HCT116 (cell line): ENCODE data around the gene LUM. TPM values are rescaled to one million over a fixed set of nuclear protein-coding genes. Genes with fewer than 3 reads are reported as not detected.

Source experiments
- ATAC-seq: fragments of 200-7000 bp; cut with Tn5 transposase; 2 replicates; pipeline ENCODE4 v1.9.1; 2020; ENCODE audit warnings: mild to moderate bottlenecking, moderate library complexity
- BruUV-seq: library from RNA; stranded (reverse); fragments of 400-500 nt; replicated peaks from 2 replicates; lab custom pipeline; 2021; lab: Mats Ljungman, UMichigan
- CTCF ChIA-PET: fragments of 300-600 bp; sonication (Branson Sonifier 250); formaldehyde crosslinking; loops from one replicate; lab custom pipeline; 2021; ENCODE audit warnings: antibody characterized with exemption; lab: Charles Lee
- POLR2A ChIA-PET: fragments of 300-600, 350-600 bp; sonication (Branson Sonifier 250); formaldehyde crosslinking; loops from one replicate; lab custom pipeline; 2021; ENCODE audit warnings: antibody characterized with exemption; lab: Charles Lee
- RAD21 ChIA-PET, 2 experiments: fragments of 300-600 bp; sonication (Branson Sonifier 250); formaldehyde crosslinking; loops; one replicate each; lab custom pipeline; 2023; ENCODE audit warnings: low total read pairs in 2 of 2; ENCODE audit not compliant: uncharacterized antibody in 2 of 2, unreplicated experiment in 2 of 2, low non-redundant PET in 1 of 2; lab: Charles Lee
- DNase-seq: peaks from one replicate; pipeline ENCODE4 v3.0.0-alpha.2; 2010; ENCODE audit warnings: low read depth, low spot score
- H2AFZ ChIP-seq: fragments of 200-600 bp; shearing (Covaris generic), sonication (generic); 2 replicates; pipeline ENCODE4 v1.6.1; 2017; ENCODE audit warnings: low read depth, mixed run types, mixed read lengths, antibody characterized with exemption, low read length; ENCODE audit not compliant: poor library complexity, severe bottlenecking
- H3K27ac ChIP-seq: 2 replicates; pipeline ENCODE4 v1.5.1; 2012; ENCODE audit warnings: low read depth, low read length
- H3K27me3 ChIP-seq: fragments of 200-600 bp; sonication (generic); 2 replicates; pipeline ENCODE4 v1.6.1; 2016; ENCODE audit warnings: mixed run types, low read length, mixed read lengths; ENCODE audit not compliant: insufficient read depth
- H3K36me3 ChIP-seq, 2 experiments: fragments of 200-500 bp in 1 of 2; fragments of 200-600 bp in 1 of 2; sonication (Bioruptor generic) in 1 of 2; sonication (generic) in 1 of 2; 2 replicates each; pipeline versions ENCODE4 v1.5.1 to v1.6.1; 2014 to 2016; ENCODE audit warnings: low read length in 2 of 2, inconsistent platforms in 1 of 2, mixed read lengths in 1 of 2, mixed run types in 1 of 2; ENCODE audit not compliant: insufficient read depth in 2 of 2, control insufficient read depth in 1 of 2
- H3K4me1 ChIP-seq, 2 experiments: fragments of 200-600 bp in 1 of 2; sonication (generic) in 1 of 2; 2 replicates each; pipeline versions ENCODE4 v1.5.1 to v1.6.1; 2012 to 2017; ENCODE audit warnings: low read length in 2 of 2, inconsistent platforms in 1 of 2, mild to moderate bottlenecking in 1 of 2, mixed read lengths in 1 of 2, mixed run types in 1 of 2, moderate library complexity in 1 of 2; ENCODE audit not compliant: insufficient read depth in 2 of 2, control insufficient read depth in 1 of 2
- H3K4me2 ChIP-seq: fragments of 200-600 bp; sonication (generic); 2 replicates; pipeline ENCODE4 v1.6.1; 2017; ENCODE audit warnings: mixed run types, low read length, mixed read lengths
- H3K4me3 ChIP-seq, 2 experiments: fragments of 200-600 bp in 1 of 2; sonication (generic) in 1 of 2; replicated peaks in 1 of 2; 2 replicates each; pipeline ENCODE4 v1.5.1; 2011 to 2016; ENCODE audit warnings: low read length in 2 of 2, control low read depth in 1 of 2, low read depth in 1 of 2, mild to moderate bottlenecking in 1 of 2, mixed read lengths in 1 of 2, mixed run types in 1 of 2
- H3K79me2 ChIP-seq: fragments of 200-600 bp; sonication (generic); 2 replicates; pipeline ENCODE4 v1.6.1; 2017; ENCODE audit warnings: mild to moderate bottlenecking, mixed run types, low read length, moderate library complexity, mixed read lengths; ENCODE audit not compliant: insufficient read depth
- H3K9ac ChIP-seq: fragments of 200-600 bp; sonication (generic); 2 replicates; pipeline ENCODE4 v1.6.1; 2016; ENCODE audit warnings: low read length, mixed read lengths
- H3K9me2 ChIP-seq: fragments of 200-600 bp; sonication (generic), shearing (Covaris generic); 2 replicates; pipeline ENCODE4 v1.6.1; 2017; ENCODE audit warnings: mixed run types, mild to moderate bottlenecking, moderate library complexity; ENCODE audit not compliant: insufficient read depth
- H3K9me3 ChIP-seq, 2 experiments: fragments of 200-500 bp in 1 of 2; fragments of 200-600 bp in 1 of 2; sonication (Bioruptor generic) in 1 of 2; sonication (generic) in 1 of 2; 2 replicates each; pipeline ENCODE4 v1.6.1; 2014 to 2017; ENCODE audit warnings: low read length in 2 of 2, mixed read lengths in 2 of 2, inconsistent platforms in 1 of 2, low read depth in 1 of 2, mild to moderate bottlenecking in 1 of 2, mixed run types in 1 of 2, moderate library complexity in 1 of 2; ENCODE audit not compliant: control insufficient read depth in 1 of 2, insufficient read depth in 1 of 2
- H4K20me1 ChIP-seq: fragments of 200-600 bp; sonication (generic), shearing (Covaris generic); 2 replicates; pipeline ENCODE4 v1.6.1; 2017; ENCODE audit warnings: mixed run types, mild to moderate bottlenecking, moderate library complexity; ENCODE audit not compliant: insufficient read depth
- CBX3 ChIP-seq: IDR thresholded peaks from 2 replicates; pipeline ENCODE4 v1.6.1; 2012; ENCODE audit warnings: low read depth
- CTCF ChIP-seq, 3 experiments: fragments of 200-600 bp in 1 of 3; sonication (generic) in 1 of 3; IDR thresholded peaks in 2 of 3; conservative IDR thresholded peaks in 1 of 3; 2 replicates each; pipeline ENCODE4 v1.5.1; 2012 to 2017; ENCODE audit warnings: low read depth in 2 of 3, low read length in 2 of 3, antibody characterized with exemption in 1 of 3, borderline replicate concordance in 1 of 3, control low read depth in 1 of 3, mild to moderate bottlenecking in 1 of 3, mixed read lengths in 1 of 3, mixed run types in 1 of 3, moderate library complexity in 1 of 3; ENCODE audit not compliant: insufficient read depth in 1 of 3
- ELF1 ChIP-seq: IDR thresholded peaks from 2 replicates; pipeline ENCODE4 v1.6.1; 2012; ENCODE audit warnings: low read depth, borderline replicate concordance
- EZH2 ChIP-seq: fragments of 200-600 bp; sonication (generic); IDR thresholded peaks from 2 replicates; pipeline ENCODE4 v1.6.1; 2017; ENCODE audit warnings: antibody characterized with exemption, mixed run types
- EZH2phosphoT487 ChIP-seq: fragments of 200-600 bp; IDR thresholded peaks from 2 replicates; pipeline ENCODE4 v1.6.1; 2018; ENCODE audit warnings: antibody characterized with exemption, borderline replicate concordance
- JUND ChIP-seq: IDR thresholded peaks from 2 replicates; pipeline ENCODE4 v1.6.1; 2012
- MAX ChIP-seq: IDR thresholded peaks from 2 replicates; pipeline ENCODE4 v1.6.1; 2012
- POLR2A ChIP-seq: IDR thresholded peaks from 2 replicates; pipeline ENCODE4 v1.7.0; 2011; ENCODE audit warnings: borderline replicate concordance; ENCODE audit not compliant: insufficient read depth, insufficient read length; ENCODE audit errors: extremely low read depth
- POLR2AphosphoS5 ChIP-seq: IDR thresholded peaks from 2 replicates; pipeline ENCODE4 v1.6.1; 2011; ENCODE audit warnings: mild to moderate bottlenecking, low read depth, low read length, moderate library complexity
- SIN3A ChIP-seq: IDR thresholded peaks from 2 replicates; pipeline ENCODE4 v1.6.1; 2012; ENCODE audit warnings: low read depth
- TCF7L2 ChIP-seq: IDR thresholded peaks from 2 replicates; pipeline ENCODE4 v1.7.0; 2011; ENCODE audit warnings: borderline replicate concordance, inconsistent platforms; ENCODE audit not compliant: insufficient read depth, insufficient read length; ENCODE audit errors: extremely low read depth
- ZBTB33 ChIP-seq: IDR thresholded peaks from 2 replicates; pipeline ENCODE4 v1.6.1; 2011; ENCODE audit warnings: mild to moderate bottlenecking, low read length, moderate library complexity; ENCODE audit not compliant: insufficient replicate concordance; ENCODE audit errors: extremely low read depth
- ZFX ChIP-seq: fragments of 450-650 bp; IDR thresholded peaks from 2 replicates; pipeline ENCODE4 v1.6.1; 2017
- intact Hi-C: fragments of 100-400 bp; cut with micrococcal nuclease; formaldehyde crosslinking; loops from 2 replicates; pipeline ENCODE4 v1.10.0; 2022
- total RNA-seq: library from RNA; stranded (reverse); gene quantifications from one replicate; pipeline ENCODE4 v1.2.1, GENCODE V29; 2021; ENCODE audit not compliant: unreplicated experiment

Gene LUM
- total RNA-seq, 1 experiment from 2014 or later = 0.69 TPM

- intact Hi-C loops = no loop called here
- DNase-seq (no peak), ATAC-seq (no peak)
- Histone ChIP-seq H3K27ac (no peak within 1 kb of the TSS), H3K36me3 (no peaks in the 10 kb centered on the region), H3K4me1 (no peaks in the 10 kb centered on the region), H4K20me1 (no peaks in the 10 kb centered on the region), H3K27me3 (no peaks in the 10 kb centered on the region), H3K9ac (no peak within 1 kb of the TSS), H3K9me3 (no peaks in the 10 kb centered on the region), H3K4me2 (no peak within 1 kb of the TSS), H3K79me2 (no peaks in the 10 kb centered on the region), H2AFZ (no peak within 1 kb of the TSS), H3K9me2 (0 out of 2 replicates have a peak, but pooled peaks cover 3% of the 10 kb centered on the region), H3K4me3 (no peak within 1 kb of the TSS)
- ChIA-PET CTCF (no interaction called here), POLR2A (no interaction called here), RAD21 (no interaction called here)
- TF ChIP-seq EZH2 (no peak), ELF1 (no peak), POLR2AphosphoS5 (no peak), TCF7L2 (no peak), JUND (no peak), MAX (no peak), ZBTB33 (no peak), CBX3 (no peak), POLR2A (no peak), CTCF (IDR thresholded peaks at IDR 0.05 in 2 of 3, conservative IDR thresholded peaks at IDR 0.05 in 1 of 3; ENCODE audit: borderline replicate concordance in 1 of 3, insufficient read depth in 1 of 3, low read depth in 2 of 3, low read length in 2 of 3) (no peak), EZH2phosphoT487 (no peak), ZFX (no peak), SIN3A (no peak)
- no TSS peak for BruUV-seq
Observed at GRCh38 chr12:91057368-91058165, 53.7 kb downstream of the LUM start, which contains the start of gene KERA. KERA (minus strand) TSS chr12:91058024; CDS start chr12:91056281, 1,743 bp downstream.
